Measurements from ENCODE around the gene SLAMF6.
A peak's percentile ranks its signal among the peaks of the same experiment; 100 is the strongest.

Gene SLAMF6

GRCh38 chr1:160474392-160475242 is 48.4 kb downstream of the SLAMF6 start:
- H3K4me2 ChIP-seq (ENCODE audit: insufficient read depth, low read length) = no peak overlapping the region
- no peaks in the 10 kb centered on the region for H3K36me3 ChIP-seq (ENCODE audit: insufficient read depth, low read length)
- H3K9ac ChIP-seq (ENCODE audit: low read depth, low read length) = no peak overlapping the region
- peaks cover 16% of the 10 kb centered on the region for H3K4me1 ChIP-seq (ENCODE audit: insufficient read depth, low read length)
- no peak for TF ChIP-seq EZH2 (IDR thresholded peaks at IDR 0.05; ENCODE audit: borderline replicate concordance, low read depth, low read length, severe bottlenecking)
- no peak for TF ChIP-seq CTCF (IDR thresholded peaks at IDR 0.05; ENCODE audit: borderline replicate concordance, extremely low read depth, low read length, poor library complexity, severe bottlenecking)
- H3K27me3 ChIP-seq (ENCODE audit: insufficient read depth, low read length, poor library complexity) = no peaks in the 10 kb centered on the region
- no peaks in the 10 kb centered on the region for H4K20me1 ChIP-seq (ENCODE audit: insufficient read depth, low read length)
- H3K4me3 ChIP-seq (ENCODE audit: low read depth in 1 of 2, low read length in 2 of 2) = no peak overlapping the region
- 0 out of 2 replicates have a peak overlapping the region, but pooled peaks have one; percentile 13 for H2AFZ ChIP-seq (ENCODE audit: low read depth, low read length)
- H3K9me3 ChIP-seq (ENCODE audit: insufficient read depth, low read length, severe bottlenecking) = no peaks in the 10 kb centered on the region
- no peaks in the 10 kb centered on the region for H3K79me2 ChIP-seq (ENCODE audit: insufficient read depth, low read length)
- H3K27ac ChIP-seq (ENCODE audit: low read length) = 0 out of 2 replicates have a peak overlapping the region, but pooled peaks have one; percentile 22
- no peak for DNase-seq
- no peak for ATAC-seq (ENCODE audit: insufficient read depth, low read depth)

GRCh38 chr1:160472112-160472511 is 50.9 kb downstream of the SLAMF6 start:
- Histone ChIP-seq H3K36me3 (ENCODE audit: insufficient read depth, low read length) (no peaks in the 10 kb centered on the region), H3K4me1 (ENCODE audit: insufficient read depth, low read length) (peaks cover 16% of the 10 kb centered on the region), H3K79me2 (ENCODE audit: insufficient read depth, low read length) (no peaks in the 10 kb centered on the region), H3K27ac (ENCODE audit: low read length) (no peak overlapping the region), H3K9ac (ENCODE audit: low read depth, low read length) (no peak overlapping the region), H4K20me1 (ENCODE audit: insufficient read depth, low read length) (no peaks in the 10 kb centered on the region), H3K4me3 (ENCODE audit: low read depth in 1 of 2, low read length in 2 of 2) (no peak overlapping the region), H3K27me3 (ENCODE audit: insufficient read depth, low read length, poor library complexity) (no peaks in the 10 kb centered on the region), H3K9me3 (ENCODE audit: insufficient read depth, low read length, severe bottlenecking) (no peaks in the 10 kb centered on the region), H2AFZ (ENCODE audit: low read depth, low read length) (no peak overlapping the region), H3K4me2 (ENCODE audit: insufficient read depth, low read length) (no peak overlapping the region)
- TF ChIP-seq CTCF (IDR thresholded peaks at IDR 0.05; ENCODE audit: borderline replicate concordance, extremely low read depth, low read length, poor library complexity, severe bottlenecking) = no peak
- TF ChIP-seq EZH2 (IDR thresholded peaks at IDR 0.05; ENCODE audit: borderline replicate concordance, low read depth, low read length, severe bottlenecking) = no peak
- DNase-seq (no peak), ATAC-seq (ENCODE audit: insufficient read depth, low read depth) (no peak)

- Histone ChIP-seq H3K9ac (ENCODE audit: low read depth, low read length) (no peak overlapping the region), H3K9me3 (ENCODE audit: insufficient read depth, low read length, severe bottlenecking) (no peaks in the 10 kb centered on the region), H3K4me2 (ENCODE audit: insufficient read depth, low read length) (peak overlapping the region; percentile 6), H3K79me2 (ENCODE audit: insufficient read depth, low read length) (no peaks in the 10 kb centered on the region), H2AFZ (ENCODE audit: low read depth, low read length) (no peak overlapping the region), H4K20me1 (ENCODE audit: insufficient read depth, low read length) (no peaks in the 10 kb centered on the region), H3K27me3 (ENCODE audit: insufficient read depth, low read length, poor library complexity) (no peaks in the 10 kb centered on the region), H3K36me3 (ENCODE audit: insufficient read depth, low read length) (no peaks in the 10 kb centered on the region), H3K4me3 (ENCODE audit: low read depth in 1 of 2, low read length in 2 of 2) (no peak overlapping the region), H3K27ac (ENCODE audit: low read length) (peak overlapping the region; percentile 50), H3K4me1 (ENCODE audit: insufficient read depth, low read length) (peaks cover 16% of the 10 kb centered on the region)
- ATAC-seq (ENCODE audit: insufficient read depth, low read depth) = peak; percentile 83
- DNase-seq = no peak
- TF ChIP-seq EZH2 (IDR thresholded peaks at IDR 0.05; ENCODE audit: borderline replicate concordance, low read depth, low read length, severe bottlenecking) (no peak), CTCF (IDR thresholded peaks at IDR 0.05; ENCODE audit: borderline replicate concordance, extremely low read depth, low read length, poor library complexity, severe bottlenecking) (no peak)
These were observed 51.8 kb downstream of the SLAMF6 start for GRCh38 chr1:160471253-160471652.
